GM18499 (cell line): ENCODE measurements around the gene TP53I11.

Experiments
- ATAC-seq: cut with Tn5 transposase; IDR thresholded peaks from one replicate; pipeline ENCODE4 v1.9.1; 2021; ENCODE audit warnings: moderate number of reproducible peaks; ENCODE audit not compliant: insufficient read depth, unreplicated experiment

Gene TP53I11

GRCh38 chr11:44979543-44980399 lies 29.1 kb upstream of the TP53I11 start:
- no peak for ATAC-seq

- no peak for ATAC-seq
Measured at GRCh38 chr11:44978961-44979331, 28.3 kb upstream of the TP53I11 start.

GRCh38 chr11:44978274-44978960 lies 27.7 kb upstream of the TP53I11 start:
- ATAC-seq: no peak

GRCh38 chr11:44977493-44977984 lies 26.9 kb upstream of the TP53I11 start:
- no peak for ATAC-seq

GRCh38 chr11:44976576-44976975 lies 25.9 kb upstream of the TP53I11 start:
- ATAC-seq: no peak

- no peak for ATAC-seq
Measured at GRCh38 chr11:44974402-44975000, 23.8 kb upstream of the TP53I11 start.

GRCh38 chr11:44973632-44974401 lies 23.1 kb upstream of the TP53I11 start:
- ATAC-seq: no peak

GRCh38 chr11:44972746-44973435 lies 22.2 kb upstream of the TP53I11 start:
- no peak for ATAC-seq

GRCh38 chr11:44971185-44971584 lies 20.5 kb upstream of the TP53I11 start:
- no peak for ATAC-seq

GRCh38 chr11:44970293-44970692 lies 19.6 kb upstream of the TP53I11 start:
- no peak for ATAC-seq

GRCh38 chr11:44969651-44970252 lies 19.1 kb upstream of the TP53I11 start:
- ATAC-seq: no peak

- ATAC-seq: no peak
Measured at GRCh38 chr11:44968510-44968909, 17.8 kb upstream of the TP53I11 start.

GRCh38 chr11:44967930-44968496 lies 17.3 kb upstream of the TP53I11 start:
- ATAC-seq: no peak

GRCh38 chr11:44966694-44967093 lies 16.0 kb upstream of the TP53I11 start:
- no peak for ATAC-seq

- no peak for ATAC-seq
Measured at GRCh38 chr11:44964526-44965209, 14.0 kb upstream of the TP53I11 start.

GRCh38 chr11:44963948-44964347 lies 13.3 kb upstream of the TP53I11 start:
- no peak for ATAC-seq

- no peak for ATAC-seq
Measured at GRCh38 chr11:44963136-44963535, 12.5 kb upstream of the TP53I11 start.

GRCh38 chr11:44962464-44962863 lies 11.8 kb upstream of the TP53I11 start:
- ATAC-seq: no peak
